ENCODE measurements around the gene IL3RA.
"Not testable (repeated sequence)": the region's sequence is repeated elsewhere in the genome, so short reads cannot be mapped to it uniquely, and the experiment has no call there.

Gene IL3RA

DNA sequence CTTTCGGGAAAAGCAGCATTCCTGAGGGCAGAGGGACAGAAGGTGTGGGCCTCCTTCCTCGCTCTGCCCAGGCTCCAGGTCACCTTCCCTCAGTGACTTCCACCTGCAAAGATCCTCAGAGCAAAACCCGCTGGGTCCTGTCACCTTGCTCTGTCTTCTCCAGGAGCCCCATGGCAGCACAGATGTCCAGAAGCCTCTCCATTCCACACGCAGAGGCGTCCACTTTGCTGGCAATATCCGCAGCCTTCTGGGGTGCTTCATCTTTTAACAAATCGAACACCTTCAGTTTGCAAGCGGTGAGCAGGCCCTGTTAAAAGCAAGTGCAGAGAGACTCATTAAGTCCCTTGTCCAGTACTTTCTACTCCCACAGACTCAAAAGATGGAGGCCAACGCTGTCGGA lies 88.8 kb downstream of the IL3RA start:
- no peak for DNase-seq (ENCODE audit: low spot score)

DNA sequence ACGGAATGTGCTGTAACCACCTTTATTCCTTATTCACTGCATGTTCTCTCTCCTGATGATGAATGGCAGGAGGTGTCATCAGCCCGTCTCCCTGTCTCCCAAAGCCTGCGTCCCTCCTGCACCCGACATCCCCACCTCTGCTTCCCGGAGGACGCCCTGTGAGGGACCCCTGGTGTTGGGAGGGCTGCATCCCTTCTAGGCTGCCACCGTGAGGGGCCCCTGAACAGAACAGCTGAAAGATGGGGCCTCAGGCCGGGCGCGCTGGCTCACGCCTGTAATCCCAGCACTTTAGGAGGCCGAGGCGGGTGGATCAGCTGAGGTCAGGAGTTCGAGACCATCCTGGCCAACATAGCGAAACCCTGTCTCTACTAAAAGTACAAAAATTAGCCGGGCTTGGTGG lies 89.7 kb downstream of the IL3RA start:
- DNase-seq (ENCODE audit: low spot score) = not testable (repeated sequence)

DNA sequence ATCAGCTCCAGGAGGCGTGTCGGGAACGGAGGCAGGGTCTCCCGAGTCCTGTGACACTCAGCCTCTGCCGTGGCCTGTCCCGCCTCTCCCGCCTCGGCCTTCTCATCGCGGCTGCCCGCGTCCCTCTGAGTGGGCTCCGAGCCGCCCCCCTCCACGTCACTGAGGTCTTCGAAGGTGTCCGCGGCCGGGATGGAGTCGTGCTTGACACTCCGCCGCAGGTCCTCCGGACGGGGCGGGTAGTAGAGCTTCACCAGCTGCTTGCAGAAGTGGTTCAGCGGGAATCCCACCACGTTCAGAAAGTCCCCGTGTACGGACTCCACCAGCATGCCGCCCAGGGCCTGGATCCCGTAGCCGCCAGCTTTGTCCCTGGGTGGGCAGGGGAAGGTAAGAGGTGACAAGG lies 91.2 kb downstream of the IL3RA start:
- no peak for DNase-seq (ENCODE audit: low spot score)

DNA sequence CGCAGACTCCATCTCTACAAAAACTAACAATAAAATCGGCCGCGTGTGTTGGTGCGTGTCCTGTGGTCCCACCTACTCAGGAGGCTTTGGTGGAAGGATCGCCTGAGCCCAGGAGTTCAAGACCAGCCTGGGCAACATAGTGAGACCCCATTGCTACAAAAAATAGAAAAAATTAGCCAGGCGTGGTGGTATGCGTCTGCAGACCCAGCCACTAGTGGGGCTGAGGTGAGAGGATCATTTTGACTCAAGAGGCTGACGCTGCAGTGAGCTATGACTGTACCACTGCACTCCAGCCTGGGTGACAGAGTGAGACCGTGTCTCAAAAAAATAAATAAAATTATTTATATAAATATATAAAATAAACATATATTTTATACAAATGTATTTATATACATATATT lies 93.9 kb downstream of the IL3RA start:
- DNase-seq (ENCODE audit: low spot score) = no peak

Data from iPS-NIHi11 (cell line).